ENCODE results near the gene GRIK1.

GRCh38 chr21:29501451-29501850 lies 438.3 kb downstream of the GRIK1 start:
- TF ChIP-seq, protein P1, sequence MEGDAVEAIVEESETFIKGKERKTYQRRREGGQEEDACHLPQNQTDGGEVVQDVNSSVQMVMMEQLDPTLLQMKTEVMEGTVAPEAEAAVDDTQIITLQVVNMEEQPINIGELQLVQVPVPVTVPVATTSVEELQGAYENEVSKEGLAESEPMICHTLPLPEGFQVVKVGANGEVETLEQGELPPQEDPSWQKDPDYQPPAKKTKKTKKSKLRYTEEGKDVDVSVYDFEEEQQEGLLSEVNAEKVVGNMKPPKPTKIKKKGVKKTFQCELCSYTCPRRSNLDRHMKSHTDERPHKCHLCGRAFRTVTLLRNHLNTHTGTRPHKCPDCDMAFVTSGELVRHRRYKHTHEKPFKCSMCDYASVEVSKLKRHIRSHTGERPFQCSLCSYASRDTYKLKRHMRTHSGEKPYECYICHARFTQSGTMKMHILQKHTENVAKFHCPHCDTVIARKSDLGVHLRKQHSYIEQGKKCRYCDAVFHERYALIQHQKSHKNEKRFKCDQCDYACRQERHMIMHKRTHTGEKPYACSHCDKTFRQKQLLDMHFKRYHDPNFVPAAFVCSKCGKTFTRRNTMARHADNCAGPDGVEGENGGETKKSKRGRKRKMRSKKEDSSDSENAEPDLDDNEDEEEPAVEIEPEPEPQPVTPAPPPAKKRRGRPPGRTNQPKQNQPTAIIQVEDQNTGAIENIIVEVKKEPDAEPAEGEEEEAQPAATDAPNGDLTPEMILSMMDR (conservative IDR thresholded peaks at IDR 0.05) = no peak
- no peak for TF ChIP-seq ZFX (IDR thresholded peaks at IDR 0.05)

Measured in C4-2B (cell line).